Hepatocyte (in vitro differentiated cells): ENCODE data around the gene PPIF. TPM values are rescaled to one million over a fixed set of nuclear protein-coding genes. Genes with fewer than 3 reads are reported as not detected.

Source experiments
- DNase-seq: peaks from one replicate; pipeline ENCODE4 v3.0.0-alpha.2; 2016; ENCODE audit warnings: low spot score
- H2AFZ ChIP-seq: fragments of 200-600 bp; sonication (generic); 2 replicates; pipeline ENCODE4 v1.6.0; 2016; ENCODE audit warnings: antibody characterized with exemption, mild to moderate bottlenecking
- H3K27ac ChIP-seq: fragments of 200-600 bp; sonication (generic); 2 replicates; pipeline ENCODE4 v1.5.1; 2016; ENCODE audit warnings: mild to moderate bottlenecking
- H3K27me3 ChIP-seq: fragments of 200-600 bp; sonication (generic); 2 replicates; pipeline ENCODE4 v1.6.1; 2016
- H3K36me3 ChIP-seq: fragments of 200-600 bp; sonication (generic); replicated peaks from 2 replicates; pipeline ENCODE4 v1.5.1; 2016; ENCODE audit warnings: low read depth; ENCODE audit not compliant: insufficient read depth
- H3K4me1 ChIP-seq: fragments of 200-600 bp; sonication (generic); 2 replicates; pipeline ENCODE4 v1.5.1; 2016; ENCODE audit warnings: mild to moderate bottlenecking, moderate library complexity; ENCODE audit not compliant: insufficient read depth
- H3K4me2 ChIP-seq: fragments of 200-600 bp; sonication (generic); 2 replicates; pipeline ENCODE4 v1.6.0; 2016
- H3K4me3 ChIP-seq: fragments of 200-600 bp; sonication (generic); 2 replicates; pipeline ENCODE4 v1.5.1; 2016; ENCODE audit warnings: mild to moderate bottlenecking
- H3K79me2 ChIP-seq: fragments of 200-600 bp; sonication (generic); 2 replicates; pipeline ENCODE4 v1.6.0; 2017; ENCODE audit warnings: mild to moderate bottlenecking
- H3K9me2 ChIP-seq: fragments of 200-600 bp; sonication (generic); replicated peaks from 2 replicates; pipeline ENCODE4 v1.6.0; 2017; ENCODE audit warnings: mild to moderate bottlenecking; ENCODE audit not compliant: insufficient read depth
- H3K9me3 ChIP-seq: fragments of 200-600 bp; sonication (generic); 2 replicates; pipeline ENCODE4 v1.5.1; 2016; ENCODE audit warnings: low read depth, mild to moderate bottlenecking
- H4K20me1 ChIP-seq: fragments of 200-600 bp; sonication (generic); 2 replicates; pipeline ENCODE4 v1.6.0; 2016; ENCODE audit warnings: mild to moderate bottlenecking; ENCODE audit not compliant: insufficient read depth, poor library complexity, severe bottlenecking
- EZH2 ChIP-seq: fragments of 200-600 bp; sonication (generic); IDR thresholded peaks from 2 replicates; pipeline ENCODE4 v1.6.1; 2016; ENCODE audit warnings: antibody characterized with exemption, mild to moderate bottlenecking, borderline replicate concordance
- EZH2phosphoT487 ChIP-seq: fragments of 200-600 bp; sonication (generic); IDR thresholded peaks from one replicate; pipeline ENCODE4 v1.6.1; 2018; ENCODE audit warnings: antibody characterized with exemption, mild to moderate bottlenecking, low read depth, moderate library complexity; ENCODE audit not compliant: unreplicated experiment, severe bottlenecking
- WGBS: methylation state at CpG from one replicate; pipeline ENCODE4 v1.1.6; 2016; ENCODE audit warnings: low lambda C conversion rate; ENCODE audit errors: missing lambda C conversion rate; 5-methylcytosine and 5-hydroxymethylcytosine counted together
- polyA plus RNA-seq: library from polyadenylated mRNA; unstranded; fragments of >200 nt; fragmentation: Nextera tagmentation; extraction: Ambion mirVana; gene quantifications from 2 replicates; pipeline ENCODE4 v1.2.1, GENCODE V29; 2016
- total RNA-seq: library from RNA; depleted of rRNA; stranded (reverse); fragments of >200 nt; gene quantifications from 2 replicates; pipeline ENCODE4 v1.2.3, GENCODE V29; 2014
- TF ChIP-seq, protein P1 (sequence below): fragments of 200-600 bp; sonication (generic); IDR thresholded peaks from 2 replicates; pipeline ENCODE4 v1.5.1; 2016; ENCODE audit warnings: antibody characterized with exemption, mild to moderate bottlenecking; ENCODE audit not compliant: poor library complexity

The PPIF gene
- total and polyA plus RNA-seq, 2 experiments from 2014 or later: 70.3 to 79.4 TPM

DNA sequence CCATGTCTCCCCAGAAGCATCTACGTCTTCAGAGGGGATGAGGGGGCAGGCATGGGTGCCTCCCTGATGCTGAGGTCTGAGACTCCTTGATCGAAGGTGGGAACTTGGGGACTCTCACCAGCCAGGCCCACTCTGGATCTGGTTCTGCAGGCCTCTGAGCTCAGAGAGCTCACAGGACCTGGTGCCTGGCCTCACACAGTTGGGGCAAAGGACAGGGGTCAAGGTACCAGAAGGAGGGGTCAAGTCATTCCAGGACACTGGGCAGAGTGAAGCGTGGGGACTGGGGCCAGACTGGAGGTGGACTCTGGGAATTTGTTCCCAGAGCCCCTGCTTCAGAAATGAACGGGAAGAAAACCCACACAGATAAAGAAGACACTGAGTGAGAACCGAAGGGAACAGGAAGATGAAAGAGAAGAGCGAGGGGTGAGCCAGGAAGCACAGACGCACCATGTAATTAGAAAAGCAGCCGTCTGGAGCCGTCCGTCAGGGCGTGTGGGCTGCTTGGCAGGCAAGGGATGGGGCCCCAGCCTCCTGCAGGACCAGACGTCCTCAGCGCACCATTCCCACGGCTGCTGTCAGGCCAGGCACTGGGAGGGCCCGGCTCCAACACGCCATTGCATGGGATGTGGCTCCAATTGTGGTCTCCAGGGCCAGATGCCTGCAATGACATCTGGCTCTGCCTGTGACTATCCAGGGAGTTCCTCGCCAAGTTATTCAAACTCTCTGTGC lies 50.5 kb downstream of the PPIF start:
- Histone ChIP-seq H3K36me3 (no peaks in the 10 kb centered on the region), H3K27me3 (no peaks in the 10 kb centered on the region), H3K9me2 (no peaks in the 10 kb centered on the region), H2AFZ (no peak overlapping the region), H3K4me1 (peaks cover 55% of the 10 kb centered on the region), H3K27ac (peak overlapping the region; percentile 93), H3K79me2 (peaks cover 29% of the 10 kb centered on the region), H4K20me1 (no peaks in the 10 kb centered on the region), H3K4me3 (no peak overlapping the region), H3K9me3 (no peaks in the 10 kb centered on the region), H3K4me2 (peak overlapping the region; percentile 44)
- peak; percentile 62 for DNase-seq
- TF ChIP-seq EZH2phosphoT487 (no peak), EZH2 (no peak)
- TF ChIP-seq, protein P1, sequence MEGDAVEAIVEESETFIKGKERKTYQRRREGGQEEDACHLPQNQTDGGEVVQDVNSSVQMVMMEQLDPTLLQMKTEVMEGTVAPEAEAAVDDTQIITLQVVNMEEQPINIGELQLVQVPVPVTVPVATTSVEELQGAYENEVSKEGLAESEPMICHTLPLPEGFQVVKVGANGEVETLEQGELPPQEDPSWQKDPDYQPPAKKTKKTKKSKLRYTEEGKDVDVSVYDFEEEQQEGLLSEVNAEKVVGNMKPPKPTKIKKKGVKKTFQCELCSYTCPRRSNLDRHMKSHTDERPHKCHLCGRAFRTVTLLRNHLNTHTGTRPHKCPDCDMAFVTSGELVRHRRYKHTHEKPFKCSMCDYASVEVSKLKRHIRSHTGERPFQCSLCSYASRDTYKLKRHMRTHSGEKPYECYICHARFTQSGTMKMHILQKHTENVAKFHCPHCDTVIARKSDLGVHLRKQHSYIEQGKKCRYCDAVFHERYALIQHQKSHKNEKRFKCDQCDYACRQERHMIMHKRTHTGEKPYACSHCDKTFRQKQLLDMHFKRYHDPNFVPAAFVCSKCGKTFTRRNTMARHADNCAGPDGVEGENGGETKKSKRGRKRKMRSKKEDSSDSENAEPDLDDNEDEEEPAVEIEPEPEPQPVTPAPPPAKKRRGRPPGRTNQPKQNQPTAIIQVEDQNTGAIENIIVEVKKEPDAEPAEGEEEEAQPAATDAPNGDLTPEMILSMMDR: no peak
- 49% methylated on average over 17 of the region's 17 CpGs for WGBS

GRCh38 chr10:79398642-79399041 lies 51.4 kb downstream of the PPIF start:
- Histone ChIP-seq H3K9me3 (no peaks in the 10 kb centered on the region), H2AFZ (no peak overlapping the region), H3K27me3 (no peaks in the 10 kb centered on the region), H3K79me2 (peaks cover 34% of the 10 kb centered on the region), H3K4me3 (no peak overlapping the region), H4K20me1 (no peaks in the 10 kb centered on the region), H3K4me1 (peaks cover 64% of the 10 kb centered on the region), H3K4me2 (peak overlapping the region; percentile 44), H3K36me3 (no peaks in the 10 kb centered on the region), H3K9me2 (no peaks in the 10 kb centered on the region), H3K27ac (peak overlapping the region; percentile 93)
- no peak for DNase-seq
- 94% methylated on average over 4 of the region's 4 CpGs for WGBS
- TF ChIP-seq EZH2: no peak
- TF ChIP-seq EZH2phosphoT487: no peak
- TF ChIP-seq, protein P1: no peak

DNA sequence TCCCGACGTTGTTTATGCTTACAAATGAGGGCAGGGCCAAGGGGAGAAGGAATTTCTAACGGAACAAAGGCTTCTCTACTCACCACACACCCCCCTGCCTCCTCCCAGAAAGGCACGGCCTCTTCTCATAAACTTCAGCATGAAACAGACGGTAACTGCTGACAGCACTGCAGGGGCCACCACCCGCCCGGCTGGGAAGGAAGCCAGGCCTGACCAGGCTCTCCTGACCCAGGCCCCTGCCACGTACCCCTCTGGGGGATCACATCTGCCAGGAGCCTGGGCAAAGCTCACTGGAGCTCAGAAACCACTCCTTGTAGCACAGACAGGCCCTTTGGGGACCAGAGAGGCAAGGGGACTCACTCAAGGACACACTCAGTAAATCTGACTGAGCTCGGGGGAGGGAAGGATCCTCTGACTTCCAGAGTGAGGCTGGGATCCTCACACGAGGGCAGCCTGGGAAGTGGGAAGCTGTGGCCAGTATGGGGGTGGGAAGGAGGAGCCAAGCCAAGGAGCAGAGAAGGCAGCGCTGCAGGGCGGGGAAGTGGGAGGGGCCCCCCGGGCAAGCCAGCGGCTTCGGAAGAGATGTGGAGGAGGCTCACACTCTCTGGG lies 52.1 kb downstream of the PPIF start:
- Histone ChIP-seq H3K4me1 (peaks cover 70% of the 10 kb centered on the region), H3K27me3 (no peaks in the 10 kb centered on the region), H3K79me2 (peaks cover 34% of the 10 kb centered on the region), H3K4me3 (no peak overlapping the region), H3K9me3 (no peaks in the 10 kb centered on the region), H3K36me3 (no peaks in the 10 kb centered on the region), H3K27ac (peak overlapping the region; percentile 93), H4K20me1 (no peaks in the 10 kb centered on the region), H2AFZ (no peak overlapping the region), H3K4me2 (peak overlapping the region; percentile 58), H3K9me2 (no peaks in the 10 kb centered on the region)
- TF ChIP-seq EZH2phosphoT487: no peak
- TF ChIP-seq, protein P1: no peak
- TF ChIP-seq EZH2: no peak
- WGBS: 31% methylated on average over 11 of the region's 15 CpGs
- DNase-seq: peak; percentile 88
